NCI-H1417 treated with DMSO at 0.1 percent for 48 hours (cell line): Measurements from ENCODE around the gene PIK3CG.

Experiments
- DNase-seq: peaks from one replicate; lab custom pipeline; 2025; lab: John Stamatoyannopoulos, UW

PIK3CG gene

GRCh38 chr7:106858618-106859532 lies 6.2 kb upstream of the PIK3CG start:
- DNase-seq, result no peak

GRCh38 chr7:106862317-106863089 lies 2.6 kb upstream of the PIK3CG start:
- DNase-seq, result no peak

- no peak for DNase-seq
These were observed 1.6 kb upstream of the PIK3CG start for GRCh38 chr7:106863274-106863997.

DNA sequence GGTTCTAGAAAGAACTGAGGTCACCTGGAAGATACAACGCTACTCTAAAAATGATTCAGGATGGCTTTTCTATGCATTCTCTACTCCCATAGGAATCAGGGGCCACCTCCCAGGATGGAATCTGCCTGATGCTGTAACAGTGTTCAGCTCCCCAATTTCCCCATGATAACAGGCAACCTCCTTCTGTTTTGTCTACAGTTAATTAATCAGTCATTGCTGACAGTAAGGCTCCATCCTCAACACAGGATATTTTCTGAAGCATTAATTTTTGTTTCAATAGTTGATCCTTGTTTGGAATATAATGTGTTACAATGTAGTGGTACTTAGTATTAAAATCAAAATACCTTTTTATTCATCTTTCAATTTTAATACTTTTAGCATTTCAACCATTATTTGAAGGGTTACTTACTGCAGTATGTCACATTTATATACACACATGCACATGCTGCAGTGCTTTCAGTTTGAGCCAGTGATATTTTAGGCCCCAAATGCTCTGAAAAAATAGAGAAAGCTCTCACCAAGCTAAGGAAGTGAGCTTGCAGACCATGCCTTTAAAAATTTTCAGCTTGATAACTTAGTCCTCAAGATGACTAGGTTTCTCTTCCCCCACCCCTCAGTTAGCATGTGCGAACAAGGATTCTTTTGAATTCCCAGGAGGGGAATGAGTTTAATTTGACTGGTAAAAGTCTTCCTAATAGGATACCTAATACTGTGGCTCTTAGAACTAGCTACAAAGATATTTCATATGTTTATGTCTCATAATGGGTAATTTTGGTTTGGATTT lies 592 bp upstream of the PIK3CG start:
- no peak for DNase-seq

DNA sequence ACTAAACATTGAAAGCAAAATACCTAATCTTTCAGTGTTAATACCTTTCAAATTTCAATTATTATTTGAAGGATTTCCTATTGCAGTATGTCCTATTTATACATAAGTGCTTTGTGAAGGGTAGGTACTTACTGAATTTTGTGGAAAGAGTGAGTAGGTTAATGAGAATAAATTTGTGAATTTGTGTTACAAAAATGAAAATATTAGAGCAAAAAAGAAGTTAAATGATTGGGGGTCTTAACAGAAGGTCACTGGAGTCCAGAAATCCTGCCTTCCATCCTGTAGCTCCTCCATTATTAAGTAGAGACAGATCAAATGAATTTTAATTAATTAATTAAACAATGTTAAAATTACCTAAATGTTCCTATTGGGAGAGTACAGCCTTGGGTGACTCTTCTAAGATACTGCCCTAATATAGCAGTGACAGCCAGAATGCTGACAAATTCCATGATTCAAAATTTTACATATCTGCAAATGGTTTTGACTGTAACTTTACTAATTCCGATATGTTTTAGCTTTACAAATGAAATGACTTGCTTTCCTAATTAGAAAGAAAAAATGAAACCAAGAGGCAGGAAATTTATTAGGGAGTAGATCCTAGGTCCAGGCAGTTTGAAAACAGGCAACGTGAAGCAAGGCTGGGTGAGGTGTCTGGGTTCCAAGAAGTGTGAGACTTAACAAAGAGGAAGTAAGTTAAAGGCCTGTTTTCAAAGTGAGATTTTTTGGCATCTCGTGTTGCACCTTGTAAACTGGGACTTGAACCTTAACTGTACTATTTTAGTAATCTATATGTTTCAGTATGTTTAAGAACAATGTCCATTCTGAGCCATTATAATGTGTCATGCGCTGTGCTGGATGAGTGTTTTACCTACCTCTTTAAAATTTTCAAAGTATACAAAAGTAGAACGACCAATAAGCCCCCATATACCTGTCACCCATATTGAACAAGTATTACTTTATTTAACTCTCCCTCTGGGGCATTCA lies 1.5 kb downstream of the PIK3CG start:
- no peak for DNase-seq

- no peak for DNase-seq
These were observed 2.7 kb downstream of the PIK3CG start for GRCh38 chr7:106867641-106868351.

GRCh38 chr7:106868364-106868763 lies 3.3 kb downstream of the PIK3CG start:
- no peak for DNase-seq

- no peak for DNase-seq
These were observed 4.9 kb downstream of the PIK3CG start for GRCh38 chr7:106869954-106870353.

DNA sequence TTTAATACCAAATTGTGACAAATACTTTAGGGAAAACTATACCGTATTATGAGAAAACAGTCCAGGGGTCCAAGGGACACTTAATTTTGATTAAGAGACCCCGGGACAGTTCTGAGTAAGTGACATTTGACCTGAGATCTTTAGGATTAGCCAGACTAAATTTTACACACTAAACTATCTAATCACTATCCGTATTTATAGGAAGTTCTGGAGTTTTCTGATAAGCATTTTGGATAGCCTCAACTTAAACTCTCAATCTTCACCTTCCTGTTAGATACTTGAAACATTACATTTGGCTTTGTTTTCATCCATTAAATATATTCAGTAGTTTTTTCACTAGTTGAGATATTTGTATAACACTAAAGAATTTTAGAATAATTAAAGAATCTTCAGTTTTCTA lies 5.4 kb downstream of the PIK3CG start:
- DNase-seq, result no peak

GRCh38 chr7:106870983-106871410 lies 5.9 kb downstream of the PIK3CG start:
- no peak for DNase-seq

DNA sequence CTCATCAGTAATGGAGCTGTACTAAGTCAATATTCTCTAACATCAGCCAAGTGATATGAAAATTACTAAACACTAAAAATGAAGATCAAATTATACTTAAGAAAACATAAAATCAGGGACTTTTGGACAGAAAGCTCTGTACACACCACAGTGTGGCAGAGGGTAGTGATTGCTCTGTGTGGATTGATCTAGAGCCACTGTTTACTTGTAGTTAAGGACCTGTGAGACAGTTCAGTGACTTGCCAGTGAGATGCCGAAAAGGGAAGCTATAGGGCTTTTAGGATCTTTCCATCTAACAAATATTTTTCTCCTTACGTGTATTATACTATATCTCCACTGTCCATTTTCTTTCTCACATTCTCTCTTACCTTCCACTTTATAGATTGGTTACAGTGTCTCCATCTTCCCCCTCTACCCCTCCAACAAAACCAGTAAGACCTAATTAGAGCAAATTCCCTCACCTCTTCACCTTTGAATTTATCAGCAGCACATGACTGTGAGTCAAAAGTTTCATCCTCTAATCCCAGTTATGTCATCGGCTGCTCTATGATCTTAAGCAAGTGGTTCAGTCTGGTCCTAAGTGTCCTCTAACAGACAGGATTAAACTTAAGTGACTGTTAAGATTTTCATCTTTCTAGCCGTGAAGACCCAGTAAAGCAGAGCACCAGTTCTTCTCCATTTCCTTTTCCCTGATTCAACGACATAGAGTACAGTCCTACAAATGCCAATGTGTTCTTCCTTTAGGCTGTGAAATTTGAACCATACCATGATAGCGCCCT lies 6.9 kb downstream of the PIK3CG start:
- DNase-seq, result no peak

- no peak for DNase-seq
These were observed 7.7 kb downstream of the PIK3CG start for GRCh38 chr7:106872763-106873162.

GRCh38 chr7:106874076-106874475 lies 9.0 kb downstream of the PIK3CG start:
- DNase-seq, result no peak

DNA sequence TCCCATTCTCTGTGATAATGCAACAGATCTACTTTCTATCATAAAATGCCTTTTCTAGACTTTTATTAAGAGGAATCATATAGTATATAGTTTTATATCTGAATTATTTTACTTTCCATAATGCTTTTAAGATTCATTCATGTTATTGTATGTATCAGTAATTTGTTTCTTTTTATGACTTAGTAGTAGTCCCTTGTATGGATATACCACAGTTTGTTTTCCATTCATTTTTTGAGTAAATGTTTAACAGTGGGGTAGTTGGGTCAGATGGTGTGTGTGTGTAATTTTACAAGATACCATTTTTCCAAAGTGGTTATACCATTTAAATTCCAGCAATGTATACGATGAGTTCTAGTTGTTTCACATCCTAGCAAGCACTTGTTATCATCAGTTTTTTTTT lies 10.4 kb downstream of the PIK3CG start:
- no peak for DNase-seq

GRCh38 chr7:106878748-106879439 lies 13.8 kb downstream of the PIK3CG start:
- no peak for DNase-seq

DNA sequence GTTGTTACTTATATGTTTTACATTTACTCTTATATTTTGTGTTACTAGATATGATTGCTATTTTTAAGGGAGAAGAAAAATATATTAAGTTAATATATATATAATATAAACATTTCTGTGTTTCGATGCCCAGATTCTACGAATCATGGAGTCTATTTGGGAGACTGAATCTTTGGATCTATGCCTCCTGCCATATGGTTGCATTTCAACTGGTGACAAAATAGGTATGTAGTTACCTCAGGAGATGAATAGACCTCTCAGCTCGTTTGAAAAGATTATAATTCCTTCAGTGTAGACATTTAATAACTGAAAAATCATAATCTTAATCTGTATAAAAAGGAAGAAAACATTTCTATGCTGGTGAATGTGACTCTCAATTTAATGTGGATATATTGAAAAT lies 16.9 kb downstream of the PIK3CG start:
- no peak for DNase-seq

DNA sequence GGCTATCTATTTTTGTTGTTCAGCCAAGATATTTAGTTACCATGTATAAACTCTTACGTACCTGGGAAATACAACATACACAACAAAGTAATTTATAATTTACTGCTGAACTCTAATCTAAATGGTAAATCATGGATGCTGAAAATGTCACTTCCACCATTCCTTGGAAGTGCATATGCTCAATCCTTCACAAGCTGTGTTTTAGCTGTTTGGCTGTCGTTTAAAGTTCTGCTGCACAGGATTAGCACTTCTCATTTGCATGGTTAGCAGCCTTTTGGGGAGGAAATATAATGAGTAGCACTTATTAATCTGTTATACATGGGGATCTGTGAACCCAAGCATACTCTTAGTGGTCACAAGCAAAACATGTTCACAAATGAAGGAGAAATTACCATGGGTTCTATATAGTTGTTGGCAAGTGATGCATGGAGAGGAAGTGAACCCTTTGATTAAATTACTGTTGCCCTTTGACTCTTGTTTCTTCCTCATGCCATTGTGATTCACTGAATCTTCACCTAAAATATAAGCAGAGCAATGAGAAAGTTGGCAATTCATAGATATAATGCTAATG lies 18.5 kb downstream of the PIK3CG start:
- DNase-seq, result no peak

- no peak for DNase-seq
These were observed 20.6 kb downstream of the PIK3CG start for GRCh38 chr7:106885652-106886051.
